Cardiac fibroblast (primary cell): ENCODE results near the gene CENPC.
"Not testable (repeated sequence)": the region's sequence is repeated elsewhere in the genome, so short reads cannot be mapped to it uniquely, and the experiment has no call there.

Experiments
- DNase-seq, 2 donors: peaks; one replicate each; pipeline versions ENCODE4 v3.0.0 to v3.0.0-alpha.2; 2010; ENCODE audit warnings: low read depth in 2 of 2
- H3K4me3 ChIP-seq, 2 donors: replicated peaks in 1 of 2; 1 replicate in 1 of 2; 2 replicates in 1 of 2; pipeline ENCODE4 v1.5.1; 2011; ENCODE audit warnings: low read depth in 2 of 2, low read length in 2 of 2, mild to moderate bottlenecking in 2 of 2, moderate library complexity in 1 of 2
- TF ChIP-seq, protein P1 (sequence below): IDR thresholded peaks from one replicate; pipeline ENCODE4 v1.5.1; 2011; ENCODE audit warnings: low read depth, mild to moderate bottlenecking, low read length, inconsistent platforms

CENPC gene

DNA sequence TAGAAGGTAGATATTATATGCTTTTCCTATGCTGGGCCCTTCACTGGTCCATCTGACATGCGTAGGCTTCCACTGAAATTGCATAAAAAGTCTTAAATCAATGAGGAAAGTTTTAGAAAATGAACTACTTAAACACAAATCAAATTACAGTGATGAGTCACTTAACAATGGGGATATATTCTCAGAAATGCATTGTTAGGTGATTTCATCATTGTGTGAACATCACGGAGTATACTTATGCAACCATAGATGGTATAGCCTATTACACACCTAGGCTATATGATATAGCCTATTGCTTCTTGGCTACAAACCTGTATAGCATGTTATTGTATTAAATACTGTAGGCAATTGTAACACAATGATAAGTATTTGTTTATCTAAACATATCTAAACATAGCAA lies 23.5 kb upstream of the CENPC start:
- DNase-seq, result peak in 1 of 2 donors; percentile 49
- TF ChIP-seq, protein P1, sequence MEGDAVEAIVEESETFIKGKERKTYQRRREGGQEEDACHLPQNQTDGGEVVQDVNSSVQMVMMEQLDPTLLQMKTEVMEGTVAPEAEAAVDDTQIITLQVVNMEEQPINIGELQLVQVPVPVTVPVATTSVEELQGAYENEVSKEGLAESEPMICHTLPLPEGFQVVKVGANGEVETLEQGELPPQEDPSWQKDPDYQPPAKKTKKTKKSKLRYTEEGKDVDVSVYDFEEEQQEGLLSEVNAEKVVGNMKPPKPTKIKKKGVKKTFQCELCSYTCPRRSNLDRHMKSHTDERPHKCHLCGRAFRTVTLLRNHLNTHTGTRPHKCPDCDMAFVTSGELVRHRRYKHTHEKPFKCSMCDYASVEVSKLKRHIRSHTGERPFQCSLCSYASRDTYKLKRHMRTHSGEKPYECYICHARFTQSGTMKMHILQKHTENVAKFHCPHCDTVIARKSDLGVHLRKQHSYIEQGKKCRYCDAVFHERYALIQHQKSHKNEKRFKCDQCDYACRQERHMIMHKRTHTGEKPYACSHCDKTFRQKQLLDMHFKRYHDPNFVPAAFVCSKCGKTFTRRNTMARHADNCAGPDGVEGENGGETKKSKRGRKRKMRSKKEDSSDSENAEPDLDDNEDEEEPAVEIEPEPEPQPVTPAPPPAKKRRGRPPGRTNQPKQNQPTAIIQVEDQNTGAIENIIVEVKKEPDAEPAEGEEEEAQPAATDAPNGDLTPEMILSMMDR, result no peak

DNA sequence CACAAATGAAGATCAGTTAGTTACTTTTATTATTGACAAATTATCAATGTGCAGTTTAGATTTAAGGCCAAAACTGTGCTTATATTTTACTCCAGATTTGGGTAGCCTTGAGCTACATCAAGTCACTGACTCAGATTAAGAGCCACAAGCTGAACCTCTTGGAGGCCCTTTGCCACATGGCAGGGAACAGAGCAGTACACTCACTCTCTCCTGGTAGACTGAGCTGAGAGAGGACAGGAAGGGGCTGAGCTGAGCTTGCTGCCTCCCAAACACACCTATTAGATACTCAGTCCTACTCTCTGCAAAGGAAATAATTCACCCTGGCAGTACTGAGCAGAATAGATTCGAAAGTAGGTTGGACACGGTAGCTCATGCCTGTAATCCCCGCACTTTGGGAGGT lies 21.0 kb upstream of the CENPC start:
- no peak overlapping the region for H3K4me3 ChIP-seq
- TF ChIP-seq, protein P1, result no peak
- DNase-seq, result no peak

More for the DNA sequence above, 23.5 kb upstream of the CENPC start:
- no peak overlapping the region for H3K4me3 ChIP-seq

DNA sequence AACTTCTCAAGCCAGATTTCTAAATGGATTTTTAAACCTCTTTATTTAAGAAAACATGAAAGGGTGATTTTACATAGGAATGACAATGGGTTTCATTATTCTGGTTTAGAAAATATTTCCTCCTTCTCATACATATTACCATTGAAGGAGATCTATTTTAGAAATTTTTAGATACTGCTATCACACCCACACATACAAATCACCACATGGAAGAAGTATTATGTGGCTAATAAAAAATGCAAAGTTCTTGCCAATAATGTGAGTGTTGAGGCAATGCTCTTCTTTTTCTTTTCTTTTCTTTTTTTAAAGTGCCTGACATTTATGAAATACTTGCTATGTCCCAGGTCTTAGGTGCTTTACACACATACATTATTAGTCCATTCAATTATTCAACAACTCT lies 20.0 kb upstream of the CENPC start:
- no peak overlapping the region for H3K4me3 ChIP-seq
- DNase-seq, result peak; percentile 26 to 55
- TF ChIP-seq, protein P1, result no peak

DNA sequence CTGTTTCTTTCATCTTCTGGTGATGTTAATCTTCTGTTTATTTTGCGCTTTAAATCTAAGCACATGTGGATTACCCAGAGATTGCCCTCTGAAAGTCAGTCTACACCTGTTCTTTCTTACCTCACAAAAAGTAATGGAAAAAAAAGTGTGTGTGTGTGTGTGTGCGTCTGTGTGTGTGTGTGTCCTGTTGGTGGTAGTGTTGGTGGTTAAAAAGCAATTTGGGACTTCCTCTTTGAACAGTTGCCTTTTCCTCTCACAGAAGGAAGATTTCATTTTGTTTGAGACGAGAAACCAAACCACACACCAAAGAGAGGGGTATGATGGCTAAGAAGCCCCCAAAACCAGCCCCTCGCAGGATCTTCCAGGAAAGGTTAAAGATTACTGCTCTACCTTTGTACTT lies 13.2 kb upstream of the CENPC start, which contains the start of gene STAP1:
Gene STAP1, plus strand, starts transcription at position 235 of the 400 bp plus-strand sequence. Its CDS starts 83 bp downstream, at position 318.
- DNase-seq, result no peak
- no peak within 1 kb of the TSS for H3K4me3 ChIP-seq

DNA sequence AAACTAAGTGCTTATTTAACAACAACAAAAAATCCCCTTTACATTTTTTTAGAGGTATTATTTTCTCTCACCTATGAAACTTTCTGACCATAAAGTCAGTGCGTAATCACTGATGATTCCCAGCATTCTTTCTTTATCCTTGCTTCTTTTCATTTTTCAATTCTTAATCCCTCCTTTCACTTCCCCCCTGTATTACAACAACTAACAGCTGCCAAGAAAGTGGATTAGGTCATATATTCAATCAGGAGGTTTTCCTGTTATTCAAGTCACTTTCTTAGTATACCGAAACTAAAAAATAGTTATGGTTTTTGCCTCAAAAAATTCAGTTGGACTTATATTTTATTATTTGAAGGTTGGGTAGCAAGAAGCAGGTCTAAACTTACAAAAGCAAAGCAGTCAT lies 11.1 kb upstream of the CENPC start:
- TF ChIP-seq, protein P1, result no peak
- H3K4me3 ChIP-seq, result no peak overlapping the region
- DNase-seq, result peak; percentile 24 to 64

More for the DNA sequence above, 13.2 kb upstream of the CENPC start, which contains the start of gene STAP1:
- TF ChIP-seq, protein P1, result no peak

DNA sequence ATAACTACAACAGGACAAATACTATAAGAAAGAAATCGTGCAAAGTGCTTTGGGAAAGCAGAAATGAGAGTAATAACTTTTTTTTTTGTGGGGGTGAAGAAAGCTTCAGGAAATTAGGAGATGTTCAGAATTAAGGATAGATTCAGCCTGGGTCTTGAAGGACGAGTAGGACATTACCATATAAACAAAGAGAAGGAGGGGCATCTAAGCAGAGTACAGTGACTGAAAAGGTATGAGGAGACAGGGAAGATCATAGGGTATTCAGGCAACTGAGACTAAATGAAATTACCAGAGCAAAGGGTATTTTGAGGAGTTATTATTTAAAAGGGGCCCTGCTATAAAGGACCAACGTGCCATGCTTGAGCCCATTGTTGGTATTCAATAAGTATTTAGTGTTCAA lies 10.1 kb upstream of the CENPC start:
- TF ChIP-seq, protein P1, result no peak
- no peak for DNase-seq

DNA sequence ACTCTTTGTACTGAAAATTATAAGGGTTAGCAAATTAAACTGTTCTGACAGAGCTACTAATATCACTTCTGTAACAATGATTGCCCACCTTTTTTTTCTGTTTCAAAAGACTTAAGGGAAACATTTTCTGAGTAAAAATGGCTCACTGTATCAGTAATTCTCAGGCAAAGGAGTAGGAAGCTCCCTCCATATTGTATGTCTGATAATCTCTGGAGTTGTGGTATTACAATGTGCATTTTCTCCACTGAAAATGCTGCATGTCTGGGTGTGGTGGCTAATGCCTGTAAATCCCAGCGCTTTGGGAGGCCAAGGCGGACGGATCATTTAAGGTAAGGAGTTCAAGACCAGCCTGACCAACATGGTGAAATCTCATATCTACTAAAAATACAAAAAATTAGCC lies 8.8 kb upstream of the CENPC start:
- no peak overlapping the region for H3K4me3 ChIP-seq
- no peak for DNase-seq
- TF ChIP-seq, protein P1, result no peak

More for the DNA sequence above, 10.1 kb upstream of the CENPC start:
- no peak overlapping the region for H3K4me3 ChIP-seq

DNA sequence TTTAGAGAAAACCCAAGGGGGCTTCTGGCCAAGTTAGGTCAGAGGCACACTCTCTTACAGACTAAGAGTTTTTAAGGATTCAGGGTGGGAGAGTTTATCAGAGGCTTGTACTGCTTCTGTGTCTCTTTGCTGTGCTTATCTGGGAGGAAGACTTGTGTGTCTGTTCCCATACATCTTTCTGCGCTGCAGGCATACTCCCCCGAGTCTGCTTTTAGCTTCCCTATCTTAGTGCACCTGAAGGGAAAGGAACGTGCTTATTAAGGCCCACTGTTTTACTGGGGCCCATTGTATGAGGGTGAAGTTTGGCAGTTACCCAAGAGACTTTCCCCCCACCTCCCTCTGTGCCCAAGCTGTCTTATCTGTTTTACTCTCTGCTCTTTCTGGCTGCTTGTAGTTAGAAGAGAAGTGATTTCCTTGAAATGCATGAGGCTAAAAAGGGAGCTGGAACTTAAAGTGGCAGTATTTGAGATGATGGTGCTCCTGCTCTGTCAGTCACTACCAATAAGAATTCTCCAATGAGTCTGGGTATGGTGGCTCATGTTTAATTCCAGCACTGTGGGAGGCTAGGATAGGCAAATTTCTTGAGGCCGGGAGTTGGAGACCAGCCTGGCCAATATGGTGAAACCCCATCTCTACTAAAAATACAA lies 7.0 kb upstream of the CENPC start:
- DNase-seq, H3K4me3 ChIP-seq: not testable (repeated sequence)
